BJ (cell line): Measurements from ENCODE around the gene MRPL40. TPM values are rescaled to one million over a fixed set of nuclear protein-coding genes. Genes with fewer than 3 reads are reported as not detected.

Experiments
- CTCF ChIA-PET: fragments of 350-600 bp; formaldehyde crosslinking; extraction: SDS; loops from one replicate; lab custom pipeline; 2021; ENCODE audit warnings: antibody characterized with exemption, inconsistent platforms; lab: Yijun Ruan, JAX
- POLR2A ChIA-PET: fragments of 300-600 bp; sonication (Branson Sonifier 250); formaldehyde crosslinking; extraction: SDS; loops from one replicate; lab custom pipeline; 2021; ENCODE audit warnings: antibody characterized with exemption; lab: Charles Lee
- DNase-seq: peaks from one replicate; pipeline ENCODE4 v3.0.0-alpha.2; 2011; ENCODE audit warnings: low read depth
- H3K27me3 ChIP-seq: 2 replicates; pipeline ENCODE4 v1.6.0; 2011; ENCODE audit warnings: low read length; ENCODE audit not compliant: control insufficient read depth, insufficient read depth
- H3K36me3 ChIP-seq: 2 replicates; pipeline ENCODE4 v1.5.1; 2011; ENCODE audit warnings: low read length; ENCODE audit not compliant: control insufficient read depth, insufficient read depth
- H3K4me3 ChIP-seq: 2 replicates; pipeline ENCODE4 v1.5.1; 2011; ENCODE audit warnings: low read depth, mild to moderate bottlenecking, control low read depth, low read length
- CTCF ChIP-seq: IDR thresholded peaks from 2 replicates; pipeline ENCODE4 v1.5.1; 2011; ENCODE audit warnings: low read depth, mild to moderate bottlenecking, control low read depth, inconsistent platforms, low read length, moderate library complexity; ENCODE audit not compliant: insufficient read depth
- polyA plus RNA-seq: library from polyadenylated mRNA; depleted of rRNA; stranded (reverse); fragments of >200 nt; gene quantifications from 2 replicates; pipeline ENCODE4 v1.2.3, GENCODE V29; 2011

The MRPL40 gene
- polyA plus RNA-seq, 1 experiment: 35.5 TPM

DNA sequence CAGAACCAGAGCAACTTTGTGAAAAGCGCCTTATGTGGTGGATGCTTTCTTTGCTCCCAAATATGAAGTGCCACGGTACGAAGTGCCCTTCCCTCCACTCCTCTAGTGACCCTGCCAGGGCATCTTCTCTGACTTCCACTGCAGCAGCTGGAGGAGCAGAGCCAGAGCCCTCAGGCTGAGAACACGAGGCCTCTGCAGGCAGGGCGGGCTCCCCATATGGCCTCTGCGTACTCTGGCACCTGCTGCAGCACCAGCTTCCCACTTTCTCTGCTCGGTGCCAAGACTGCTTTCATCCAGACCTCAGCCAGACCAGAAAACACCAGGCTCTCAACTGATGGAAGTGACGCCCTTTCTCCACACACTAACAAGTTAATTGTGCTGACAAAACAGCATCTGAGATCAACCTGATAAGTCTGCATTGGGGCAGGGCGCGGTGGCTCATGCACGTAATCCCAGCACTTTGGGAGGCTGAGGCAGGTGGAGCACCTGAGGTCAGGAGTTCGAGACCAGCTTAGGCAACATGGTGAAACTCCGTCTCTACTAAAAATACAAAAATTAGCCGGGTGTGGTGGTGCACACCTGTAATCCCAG, 33.9 kb downstream of the MRPL40 start:
- DNase-seq: no peak
- Histone ChIP-seq H3K36me3 (peaks cover 29% of the 10 kb centered on the region), H3K27me3 (no peaks in the 10 kb centered on the region), H3K4me3 (no peak overlapping the region)
- TF ChIP-seq CTCF: no peak
- POLR2A ChIA-PET: no interaction called here
- CTCF ChIA-PET: no interaction called here

- Histone ChIP-seq H3K4me3 (no peak overlapping the region), H3K27me3 (no peaks in the 10 kb centered on the region), H3K36me3 (peaks cover 36% of the 10 kb centered on the region)
- POLR2A ChIA-PET: no interaction called here
- no peak for DNase-seq
- TF ChIP-seq CTCF: no peak
- CTCF ChIA-PET: interaction anchor here (0.6 to 1.0 kb wide), 3 partner anchors 17 to 1113 kb away, joined by 3 read pairs; no protein-coding TSS in a partner anchor
Observed at GRCh38 chr22:19466848-19467752, 34.8 kb downstream of the MRPL40 start.

- TF ChIP-seq CTCF: no peak
- DNase-seq: no peak
- Histone ChIP-seq H3K36me3 (peaks cover 39% of the 10 kb centered on the region), H3K27me3 (no peaks in the 10 kb centered on the region), H3K4me3 (no peak overlapping the region)
- POLR2A ChIA-PET: interaction anchor here (0.9 kb wide), 1 partner anchor 12 kb away, joined by 4 read pairs; the partner anchor contains the start of gene CDC45
- CTCF ChIA-PET: interaction anchor here (0.9 to 1.2 kb wide), 3 partner anchors 9 to 262 kb away, joined by 3 read pairs; no protein-coding TSS in a partner anchor
Observed at GRCh38 chr22:19467912-19468311, 35.6 kb downstream of the MRPL40 start.

- H3K36me3 ChIP-seq: peaks cover 41% of the 10 kb centered on the region
- TF ChIP-seq CTCF: no peak
- DNase-seq: no peak
- POLR2A ChIA-PET: no interaction called here
- H3K27me3 ChIP-seq: no peaks in the 10 kb centered on the region
- H3K4me3 ChIP-seq: no peak overlapping the region
- CTCF ChIA-PET: no interaction called here
Observed at GRCh38 chr22:19469421-19469820, 37.1 kb downstream of the MRPL40 start.

- Histone ChIP-seq H3K36me3 (peaks cover 42% of the 10 kb centered on the region), H3K27me3 (no peaks in the 10 kb centered on the region), H3K4me3 (no peak overlapping the region)
- no peak for TF ChIP-seq CTCF
- ChIA-PET POLR2A (no interaction called here), CTCF (no interaction called here)
- DNase-seq: no peak
Observed at GRCh38 chr22:19470010-19470409, 37.7 kb downstream of the MRPL40 start.
